SU-DHL-6 (cell line): ENCODE results near the gene HACD3.

Experiments used
- H2AFZ ChIP-seq: fragments of 200-600 bp; sonication (generic); 2 replicates; pipeline ENCODE4 v1.6.1; 2014; ENCODE audit warnings: low read depth, mild to moderate bottlenecking, moderate library complexity, mixed read lengths, antibody characterized with exemption, low read length; ENCODE audit not compliant: severe bottlenecking
- H3F3A ChIP-seq: fragments of 200-600 bp; shearing (Covaris generic); 2 replicates; pipeline ENCODE4 v1.6.0; 2016; ENCODE audit warnings: antibody characterized with exemption, mild to moderate bottlenecking; ENCODE audit not compliant: insufficient read depth
- H3K27ac ChIP-seq: fragments of 200-600 bp; sonication (generic); 2 replicates; pipeline ENCODE4 v1.5.1; 2016; ENCODE audit warnings: low read depth, mild to moderate bottlenecking, low read length, moderate library complexity, mixed read lengths
- H3K27me3 ChIP-seq: fragments of 200-600 bp; sonication (generic), shearing (Covaris generic); 2 replicates; pipeline ENCODE4 v1.6.0; 2014; ENCODE audit warnings: mild to moderate bottlenecking, low read length
- H3K36me3 ChIP-seq: fragments of 200-600 bp; sonication (generic); 2 replicates; pipeline ENCODE4 v1.6.1; 2014; ENCODE audit warnings: mild to moderate bottlenecking, low read length, mixed read lengths
- H3K4me2 ChIP-seq: fragments of 300-600, 200-600 bp; shearing (Covaris generic), sonication (generic); 2 replicates; pipeline ENCODE4 v1.6.0; 2014; ENCODE audit warnings: low read length, low read depth, mild to moderate bottlenecking; ENCODE audit not compliant: poor library complexity, severe bottlenecking
- H3K4me3 ChIP-seq: fragments of 200-600 bp; sonication (generic); 2 replicates; pipeline ENCODE4 v1.5.1; 2014; ENCODE audit warnings: antibody characterized with exemption, low read length, mild to moderate bottlenecking, mixed read lengths; ENCODE audit not compliant: insufficient read depth, poor library complexity, severe bottlenecking
- H3K79me2 ChIP-seq: fragments of 200-600 bp; sonication (generic); 2 replicates; pipeline ENCODE4 v1.6.1; 2014; ENCODE audit warnings: mild to moderate bottlenecking, low read length, moderate library complexity; ENCODE audit not compliant: insufficient read depth
- H3K9ac ChIP-seq: fragments of 200-600 bp; sonication (generic); 2 replicates; pipeline ENCODE4 v1.7.0; 2014; ENCODE audit warnings: mild to moderate bottlenecking, low read length
- H3K9me2 ChIP-seq: fragments of 200-600 bp; sonication (generic); replicated peaks from 2 replicates; pipeline ENCODE4 v1.6.1; 2014; ENCODE audit warnings: low read length; ENCODE audit not compliant: insufficient read depth
- H3K9me3 ChIP-seq: fragments of 200-600 bp; sonication (generic); 2 replicates; pipeline ENCODE4 v1.6.1; 2014; ENCODE audit warnings: low read length, mixed read lengths; ENCODE audit not compliant: insufficient read depth
- H4K20me1 ChIP-seq: fragments of 200-600 bp; sonication (generic); 2 replicates; pipeline ENCODE4 v1.6.1; 2014; ENCODE audit warnings: low read depth, mild to moderate bottlenecking, antibody characterized with exemption, low read length, moderate library complexity, mixed read lengths
- EZH2phosphoT487 ChIP-seq: fragments of 200-600 bp; sonication (generic), shearing (Covaris generic); conservative IDR thresholded peaks from 2 replicates; pipeline ENCODE4 v1.6.1; 2018; ENCODE audit warnings: mild to moderate bottlenecking, antibody characterized with exemption, low read length, moderate library complexity, mixed read lengths
- TF ChIP-seq, protein P1 (sequence below): fragments of 200-600 bp; sonication (generic); IDR thresholded peaks from one replicate; pipeline ENCODE4 v1.5.1; 2017; ENCODE audit warnings: antibody characterized with exemption, mild to moderate bottlenecking, low read length, moderate library complexity; ENCODE audit not compliant: insufficient read depth, poor library complexity, severe bottlenecking

Gene HACD3

DNA sequence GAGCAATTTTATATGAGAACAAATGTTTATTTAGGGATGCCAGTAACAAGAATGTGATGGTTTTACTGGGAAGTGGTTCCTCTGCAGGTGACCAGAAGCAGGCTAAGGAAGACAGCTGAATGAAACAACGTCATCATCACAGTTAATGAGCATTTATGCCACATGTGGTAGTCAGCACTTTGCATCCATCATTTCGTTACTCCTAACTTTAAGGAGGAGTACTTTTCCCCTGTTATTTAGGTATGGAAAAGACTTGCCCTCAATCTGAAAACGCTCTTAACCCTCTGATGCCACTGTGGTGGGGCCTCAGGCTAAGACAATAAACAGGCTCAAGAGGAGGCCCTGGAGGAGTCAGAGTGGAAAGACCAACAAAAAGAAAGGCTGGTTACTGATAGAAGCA lies 49.5 kb downstream of the HACD3 start:
- Histone ChIP-seq H3K27ac (no peak overlapping the region), H3K27me3 (no peaks in the 10 kb centered on the region), H3K9ac (no peak overlapping the region), H3K79me2 (no peaks in the 10 kb centered on the region), H4K20me1 (no peaks in the 10 kb centered on the region), H3F3A (peaks cover 10% of the 10 kb centered on the region), H3K9me2 (no peaks in the 10 kb centered on the region), H3K4me2 (no peak overlapping the region), H3K4me3 (no peak overlapping the region), H3K36me3 (peaks cover 35% of the 10 kb centered on the region), H3K9me3 (no peaks in the 10 kb centered on the region), H2AFZ (no peak overlapping the region)
- TF ChIP-seq, protein P1, sequence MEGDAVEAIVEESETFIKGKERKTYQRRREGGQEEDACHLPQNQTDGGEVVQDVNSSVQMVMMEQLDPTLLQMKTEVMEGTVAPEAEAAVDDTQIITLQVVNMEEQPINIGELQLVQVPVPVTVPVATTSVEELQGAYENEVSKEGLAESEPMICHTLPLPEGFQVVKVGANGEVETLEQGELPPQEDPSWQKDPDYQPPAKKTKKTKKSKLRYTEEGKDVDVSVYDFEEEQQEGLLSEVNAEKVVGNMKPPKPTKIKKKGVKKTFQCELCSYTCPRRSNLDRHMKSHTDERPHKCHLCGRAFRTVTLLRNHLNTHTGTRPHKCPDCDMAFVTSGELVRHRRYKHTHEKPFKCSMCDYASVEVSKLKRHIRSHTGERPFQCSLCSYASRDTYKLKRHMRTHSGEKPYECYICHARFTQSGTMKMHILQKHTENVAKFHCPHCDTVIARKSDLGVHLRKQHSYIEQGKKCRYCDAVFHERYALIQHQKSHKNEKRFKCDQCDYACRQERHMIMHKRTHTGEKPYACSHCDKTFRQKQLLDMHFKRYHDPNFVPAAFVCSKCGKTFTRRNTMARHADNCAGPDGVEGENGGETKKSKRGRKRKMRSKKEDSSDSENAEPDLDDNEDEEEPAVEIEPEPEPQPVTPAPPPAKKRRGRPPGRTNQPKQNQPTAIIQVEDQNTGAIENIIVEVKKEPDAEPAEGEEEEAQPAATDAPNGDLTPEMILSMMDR, result no peak
- TF ChIP-seq EZH2phosphoT487, result no peak

DNA sequence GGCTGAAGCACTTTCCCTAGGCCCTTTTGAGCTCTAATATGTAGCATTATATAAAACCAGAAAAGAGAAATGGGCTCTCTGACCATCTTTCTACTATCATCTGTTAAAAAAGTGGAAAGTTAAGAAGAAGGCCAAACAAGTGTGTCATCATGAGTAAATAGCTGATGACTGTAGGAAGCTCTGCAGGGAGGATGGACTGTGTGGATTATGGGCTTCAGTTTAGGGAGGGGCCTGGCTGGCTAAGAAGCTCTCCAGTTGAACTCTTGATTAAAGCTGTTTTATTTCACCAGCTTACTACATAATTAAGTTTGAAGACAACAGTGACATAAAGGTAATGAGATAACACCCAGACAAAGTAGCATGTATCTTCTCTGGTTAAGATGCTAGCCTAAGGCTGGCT lies 50.0 kb downstream of the HACD3 start:
- Histone ChIP-seq H3K27ac (no peak overlapping the region), H3K79me2 (no peaks in the 10 kb centered on the region), H3K36me3 (peaks cover 35% of the 10 kb centered on the region), H3K9me3 (no peaks in the 10 kb centered on the region), H3K4me3 (no peak overlapping the region), H3F3A (peaks cover 10% of the 10 kb centered on the region), H3K9me2 (no peaks in the 10 kb centered on the region), H4K20me1 (no peaks in the 10 kb centered on the region), H2AFZ (no peak overlapping the region), H3K9ac (no peak overlapping the region), H3K27me3 (no peaks in the 10 kb centered on the region), H3K4me2 (no peak overlapping the region)
- TF ChIP-seq EZH2phosphoT487, result no peak
- TF ChIP-seq, protein P1, result no peak

DNA sequence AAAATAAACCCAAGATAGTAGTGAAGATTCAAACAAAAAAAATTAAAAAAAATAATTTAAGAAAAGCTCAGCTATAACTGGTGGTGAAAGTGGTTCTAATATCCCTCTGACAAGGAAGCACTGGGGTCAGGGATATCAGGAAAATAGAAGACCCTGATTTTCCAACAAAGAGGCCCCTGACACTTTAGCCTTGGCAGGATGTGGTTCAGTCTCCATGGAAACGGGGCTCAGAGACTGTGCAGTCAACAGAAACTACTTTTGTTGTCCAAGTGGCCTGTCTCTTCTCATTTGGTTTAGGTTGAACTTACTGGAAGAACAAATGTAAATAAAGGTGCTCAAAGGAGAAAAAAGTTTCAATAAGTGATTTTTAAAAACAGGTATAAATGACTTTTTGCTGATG lies 53.4 kb downstream of the HACD3 start:
- Histone ChIP-seq H3K27me3 (no peaks in the 10 kb centered on the region), H3K9me2 (no peaks in the 10 kb centered on the region), H3K9ac (no peak overlapping the region), H3K27ac (no peak overlapping the region), H2AFZ (no peak overlapping the region), H3K79me2 (no peaks in the 10 kb centered on the region), H4K20me1 (no peaks in the 10 kb centered on the region), H3K4me3 (no peak overlapping the region), H3K9me3 (no peaks in the 10 kb centered on the region), H3F3A (no peaks in the 10 kb centered on the region; the same call in 1 of the 2 replicates), H3K36me3 (peaks cover 31% of the 10 kb centered on the region; the same call in 1 of the 2 replicates), H3K4me2 (no peak overlapping the region)
- no peak for TF ChIP-seq EZH2phosphoT487
- TF ChIP-seq, protein P1, result no peak

DNA sequence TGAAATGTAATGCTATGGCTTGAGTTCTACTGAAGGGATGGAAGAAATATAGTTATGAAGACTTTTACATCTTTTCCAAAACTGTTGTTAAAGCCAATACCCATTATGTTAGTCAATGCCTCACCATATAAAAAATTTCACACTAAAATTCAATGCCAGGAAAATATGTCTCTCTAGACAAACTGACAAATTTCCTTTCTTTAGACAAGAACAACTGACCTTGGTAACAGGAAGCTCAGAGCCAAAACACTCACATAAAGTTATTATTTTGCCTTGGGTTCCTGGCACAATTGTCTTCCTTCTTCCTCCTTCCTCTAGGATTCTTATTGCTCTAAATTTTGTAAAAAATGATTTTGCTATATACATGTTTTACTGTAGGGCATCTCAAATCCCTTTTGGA lies 54.0 kb downstream of the HACD3 start:
- H3F3A ChIP-seq, result no peaks in the 10 kb centered on the region; the same call in 1 of the 2 replicates
- H3K27ac ChIP-seq, result no peak overlapping the region
- no peaks in the 10 kb centered on the region for H4K20me1 ChIP-seq
- H3K4me2 ChIP-seq, result no peak overlapping the region
- H3K9me3 ChIP-seq, result no peaks in the 10 kb centered on the region
- no peaks in the 10 kb centered on the region for H3K79me2 ChIP-seq
- H3K36me3 ChIP-seq, result peaks cover 31% of the 10 kb centered on the region; the same call in 1 of the 2 replicates
- H2AFZ ChIP-seq, result no peak overlapping the region
- H3K4me3 ChIP-seq, result no peak overlapping the region
- TF ChIP-seq, protein P1, result no peak
- no peak for TF ChIP-seq EZH2phosphoT487
- no peaks in the 10 kb centered on the region for H3K27me3 ChIP-seq
- H3K9ac ChIP-seq, result no peak overlapping the region
- H3K9me2 ChIP-seq, result no peaks in the 10 kb centered on the region
